GM23248 (cell line): ENCODE data around the gene GPR176.

Experiments
- EZH2 ChIP-seq: fragments of 200-600 bp; sonication (generic); IDR thresholded peaks from 2 replicates; pipeline ENCODE4 v1.6.1; 2018; ENCODE audit warnings: antibody characterized with exemption, mild to moderate bottlenecking; ENCODE audit not compliant: insufficient read depth, poor library complexity, severe bottlenecking
- EZH2phosphoT487 ChIP-seq: fragments of 200-600 bp; sonication (generic); IDR thresholded peaks from 2 replicates; pipeline ENCODE4 v1.6.1; 2018; ENCODE audit warnings: antibody characterized with exemption, moderate library complexity, mild to moderate bottlenecking, low read depth; ENCODE audit not compliant: insufficient read depth

DNA sequence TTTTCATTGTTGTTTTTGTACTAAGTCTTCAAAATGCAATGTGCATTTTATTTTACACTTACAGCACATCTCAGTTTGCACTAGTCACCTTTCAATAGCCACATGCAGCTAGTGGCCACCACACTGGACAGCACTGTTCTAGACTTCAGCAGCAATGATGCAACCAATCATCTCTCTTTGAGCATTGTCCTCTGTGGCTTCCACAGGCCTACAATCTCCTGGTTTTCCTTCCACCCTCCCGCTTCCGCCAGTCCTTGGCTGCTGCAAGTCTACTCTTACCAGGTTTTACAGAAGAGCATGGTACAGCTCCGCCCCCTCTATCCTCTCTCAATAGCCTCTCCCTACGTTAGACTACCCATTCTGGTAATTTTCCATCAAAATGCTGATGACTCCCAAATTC, 112.3 kb downstream of the GPR176 start:
- TF ChIP-seq EZH2phosphoT487 (no peak), EZH2 (no peak)
